Activated CD8-positive, alpha-beta T cell treated with anti-CD3 and anti-CD28 coated beads for 36 hours (primary cell): ENCODE results near the gene SLC22A17. TPM values are rescaled to one million over a fixed set of nuclear protein-coding genes. Genes with fewer than 3 reads are reported as not detected.

Source experiments
- ATAC-seq: fragments of 200-7000 bp; cut with Tn5 transposase; one replicate; pipeline ENCODE4 v1.10.0; 2021; ENCODE audit warnings: mild to moderate bottlenecking, moderate library complexity
- CTCF ChIA-PET: fragments of 350-600 bp; sonication (Branson Sonifier 250); formaldehyde crosslinking; loops from one replicate; lab custom pipeline; 2021; ENCODE audit warnings: antibody characterized with exemption; lab: Charles Lee
- POLR2A ChIA-PET: fragments of 350-600 bp; sonication (Branson Sonifier 250); formaldehyde crosslinking; loops from one replicate; lab custom pipeline; 2021; ENCODE audit warnings: antibody characterized with exemption; lab: Charles Lee
- DNase-seq: peaks from one replicate; pipeline ENCODE4 v3.0.0-alpha.2; 2020
- H3K27ac Mint-ChIP-seq: one replicate; pipeline ENCODE4 v1.8.0; 2021; ENCODE audit warnings: mild to moderate bottlenecking, mixed read lengths
- H3K27me3 Mint-ChIP-seq: one replicate; pipeline ENCODE4 v1.8.0; 2021; ENCODE audit warnings: mixed read lengths
- H3K36me3 Mint-ChIP-seq: one replicate; pipeline ENCODE4 v1.8.0; 2021; ENCODE audit warnings: low read depth, mixed read lengths
- H3K4me1 Mint-ChIP-seq: one replicate; pipeline ENCODE4 v1.8.0; 2021; ENCODE audit warnings: low read depth, mixed read lengths
- H3K4me3 Mint-ChIP-seq: one replicate; pipeline ENCODE4 v1.8.0; 2021; ENCODE audit warnings: mild to moderate bottlenecking, moderate library complexity, mixed read lengths
- H3K9me3 Mint-ChIP-seq: one replicate; pipeline ENCODE4 v1.8.0; 2021; ENCODE audit warnings: mixed read lengths
- CTCF ChIP-seq: fragments of 200-600 bp; IDR thresholded peaks from one replicate; pipeline ENCODE4 v1.8.0; 2022; ENCODE audit warnings: antibody characterized with exemption, mild to moderate bottlenecking
- intact Hi-C: fragments of 100-400 bp; cut with micrococcal nuclease; formaldehyde crosslinking; loops from one replicate; pipeline ENCODE4 v1.10.0; 2022
- total RNA-seq, 2 experiments: library from RNA; stranded (reverse); gene quantifications; one replicate each; pipeline ENCODE4 v1.2.3, GENCODE V29; 2021

The SLC22A17 gene
- total RNA-seq, 2 experiments from 2014 or later, result 2.3 TPM

- DNase-seq, result no peak
- ATAC-seq, result no peak
- no peak overlapping the region for H3K27ac Mint-ChIP-seq
- no peak overlapping the region for H3K4me3 Mint-ChIP-seq
- TF ChIP-seq CTCF, result no peak
- H3K27me3 Mint-ChIP-seq, result peaks cover 25% of the 10 kb centered on the region
- ChIA-PET CTCF (interaction anchor here (0.9 to 1.1 kb wide), 2 partner anchors 16 to 37 kb away, joined by 3 read pairs; no protein-coding TSS in a partner anchor), POLR2A (interaction anchor here (1.2 kb wide), 1 partner anchor 11 kb away, joined by 3 read pairs; no protein-coding TSS in a partner anchor)
- H3K36me3 Mint-ChIP-seq, result no peaks in the 10 kb centered on the region
- H3K4me1 Mint-ChIP-seq, result no peaks in the 10 kb centered on the region
- H3K9me3 Mint-ChIP-seq, result no peaks in the 10 kb centered on the region
- intact Hi-C loops, result no loop called here
Measured at GRCh38 chr14:23364164-23365035, 11.7 kb upstream of the SLC22A17 start.

GRCh38 chr14:23362200-23362599, 9.5 kb upstream of the SLC22A17 start:
- no peaks in the 10 kb centered on the region for H3K9me3 Mint-ChIP-seq
- ChIA-PET CTCF (interaction anchor here (1.7 to 1.9 kb wide), 2 partner anchors 18 to 35 kb away, joined by 3 to 8 read pairs; no protein-coding TSS in a partner anchor), POLR2A (no interaction called here)
- no peak for TF ChIP-seq CTCF
- H3K27ac Mint-ChIP-seq, result no peak overlapping the region
- DNase-seq (no peak), ATAC-seq (no peak)
- peaks cover 21% of the 10 kb centered on the region for H3K27me3 Mint-ChIP-seq
- intact Hi-C loops, result no loop called here
- H3K4me3 Mint-ChIP-seq, result no peak overlapping the region
- H3K36me3 Mint-ChIP-seq, result no peaks in the 10 kb centered on the region
- no peaks in the 10 kb centered on the region for H3K4me1 Mint-ChIP-seq

GRCh38 chr14:23361763-23362162, 9.1 kb upstream of the SLC22A17 start:
- Mint-ChIP-seq H3K4me3 (no peak overlapping the region), H3K9me3 (no peaks in the 10 kb centered on the region), H3K27ac (no peak overlapping the region), H3K27me3 (peaks cover 17% of the 10 kb centered on the region), H3K4me1 (no peaks in the 10 kb centered on the region), H3K36me3 (no peaks in the 10 kb centered on the region)
- CTCF ChIA-PET, result interaction anchor here (1.7 to 1.9 kb wide), 2 partner anchors 18 to 34 kb away, joined by 3 to 8 read pairs; no protein-coding TSS in a partner anchor
- intact Hi-C loops, result no loop called here
- DNase-seq (no peak), ATAC-seq (no peak)
- POLR2A ChIA-PET, result no interaction called here
- TF ChIP-seq CTCF, result no peak

GRCh38 chr14:23361320-23361719, 8.6 kb upstream of the SLC22A17 start:
- no peaks in the 10 kb centered on the region for H3K36me3 Mint-ChIP-seq
- intact Hi-C loops, result no loop called here
- H3K9me3 Mint-ChIP-seq, result no peaks in the 10 kb centered on the region
- DNase-seq (no peak), ATAC-seq (peak; percentile 29)
- no peak overlapping the region for H3K4me3 Mint-ChIP-seq
- ChIA-PET CTCF (interaction anchor here (0.7 to 1.9 kb wide), 3 partner anchors 9 to 34 kb away, joined by 3 to 8 read pairs (median 3); no protein-coding TSS in a partner anchor), POLR2A (no interaction called here)
- no peak for TF ChIP-seq CTCF
- H3K27me3 Mint-ChIP-seq, result peaks cover 14% of the 10 kb centered on the region
- H3K27ac Mint-ChIP-seq, result no peak overlapping the region
- H3K4me1 Mint-ChIP-seq, result no peaks in the 10 kb centered on the region

DNA sequence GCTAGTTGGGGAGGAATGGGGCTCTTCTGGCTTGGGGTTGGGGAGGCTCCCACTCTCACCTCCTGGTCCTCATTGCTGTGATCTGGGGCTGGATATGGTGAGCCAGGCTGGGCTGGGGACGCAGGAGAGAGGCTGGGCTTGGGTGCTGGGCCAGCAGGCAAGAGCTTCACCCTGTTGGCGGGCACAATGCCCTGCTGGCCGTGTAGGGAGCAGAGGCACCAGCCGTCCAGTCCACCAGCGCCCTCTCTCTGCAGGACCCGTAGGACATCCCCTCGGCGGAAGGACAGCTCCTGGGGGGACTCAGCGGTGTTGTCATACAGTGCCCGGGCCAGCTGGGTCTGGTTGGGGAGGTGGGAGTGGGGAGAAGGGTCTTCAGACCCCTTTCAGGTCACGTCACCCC, 7.8 kb upstream of the SLC22A17 start:
- no peak overlapping the region for H3K4me3 Mint-ChIP-seq
- no peaks in the 10 kb centered on the region for H3K9me3 Mint-ChIP-seq
- H3K36me3 Mint-ChIP-seq, result no peaks in the 10 kb centered on the region
- H3K27me3 Mint-ChIP-seq, result peaks cover 16% of the 10 kb centered on the region
- ATAC-seq (no peak), DNase-seq (peak; percentile 16)
- no peak overlapping the region for H3K27ac Mint-ChIP-seq
- no peaks in the 10 kb centered on the region for H3K4me1 Mint-ChIP-seq
- TF ChIP-seq CTCF, result no peak
- ChIA-PET CTCF (interaction anchor here (0.7 to 1.9 kb wide), 5 partner anchors 9 to 21 kb away, joined by 3 to 8 read pairs (median 3); no protein-coding TSS in a partner anchor), POLR2A (interaction anchor here (0.8 to 1.3 kb wide), 2 partner anchors 11 to 179 kb away, joined by 3 to 4 read pairs; no protein-coding TSS in a partner anchor)
- intact Hi-C loops, result no loop called here
